Measurements from ENCODE around the gene HKDC1.
"Not testable (repeated sequence)": the region's sequence is repeated elsewhere in the genome, so short reads cannot be mapped to it uniquely, and the experiment has no call there.

Gene HKDC1

GRCh38 chr10:69281507-69282413, 61.6 kb downstream of the HKDC1 start:
- DNase-seq: no peak

GRCh38 chr10:69284402-69284801, 64.3 kb downstream of the HKDC1 start:
- DNase-seq: not testable (repeated sequence)

GRCh38 chr10:69285699-69286098, 65.6 kb downstream of the HKDC1 start:
- DNase-seq: no peak

- DNase-seq: no peak
Measured at GRCh38 chr10:69287181-69287580, 67.0 kb downstream of the HKDC1 start.

- no peak for DNase-seq
Measured at GRCh38 chr10:69290993-69291392, 70.9 kb downstream of the HKDC1 start.

GRCh38 chr10:69292459-69292858, 72.3 kb downstream of the HKDC1 start:
- DNase-seq: no peak

GRCh38 chr10:69295027-69295636, 75.0 kb downstream of the HKDC1 start:
- DNase-seq: no peak

GRCh38 chr10:69303632-69304051, 83.5 kb downstream of the HKDC1 start:
- DNase-seq: no peak

- no peak for DNase-seq
Measured at GRCh38 chr10:69306421-69306820, 86.3 kb downstream of the HKDC1 start.

GRCh38 chr10:69307434-69307833, 87.3 kb downstream of the HKDC1 start:
- no peak for DNase-seq

- DNase-seq: not testable (repeated sequence)
Measured at GRCh38 chr10:69308304-69308703, 88.2 kb downstream of the HKDC1 start.

- DNase-seq: no peak
Measured at GRCh38 chr10:69311309-69311708, 91.2 kb downstream of the HKDC1 start.

GRCh38 chr10:69312528-69312927, 92.4 kb downstream of the HKDC1 start:
- DNase-seq: no peak

GRCh38 chr10:69315100-69315542, 95.0 kb downstream of the HKDC1 start:
- no peak for DNase-seq

GRCh38 chr10:69315610-69316312, 95.6 kb downstream of the HKDC1 start:
- no peak for DNase-seq

GRCh38 chr10:69316313-69317059, 96.4 kb downstream of the HKDC1 start:
- DNase-seq: no peak
